ENCODE data around the gene MCM3. TPM values are rescaled to one million over a fixed set of nuclear protein-coding genes. Genes with fewer than 3 reads are reported as not detected.

The MCM3 gene
- total RNA-seq, 1 donor from 2014 or later: 21.6 TPM

DNA sequence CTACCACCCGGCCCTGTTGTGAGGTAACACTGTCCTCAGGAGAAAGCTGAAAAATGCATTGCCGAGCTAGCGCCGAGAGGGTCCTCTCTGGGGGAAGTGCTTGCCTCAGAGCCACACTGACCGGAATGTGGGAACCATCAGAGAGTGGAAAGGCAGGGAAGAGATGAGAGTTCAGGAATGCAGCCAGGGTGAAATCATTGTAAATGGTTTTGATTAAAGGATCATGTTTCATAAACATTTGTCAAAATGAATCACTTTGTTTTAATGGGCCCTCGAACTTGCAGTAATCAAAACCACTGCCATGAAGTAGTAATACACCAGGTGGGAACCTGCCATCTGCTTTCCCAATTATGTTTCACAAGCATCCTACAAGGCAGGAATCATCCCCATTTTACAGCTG lies 23.3 kb downstream of the MCM3 start:
- Mint-ChIP-seq H3K27me3 (ENCODE audit: low read depth, unreplicated experiment) (no peaks in the 10 kb centered on the region), H3K4me1 (ENCODE audit: low read depth, unreplicated experiment) (no peaks in the 10 kb centered on the region), H3K4me3 (ENCODE audit: unreplicated experiment) (no peak overlapping the region), H3K36me3 (ENCODE audit: low read depth, unreplicated experiment) (peaks cover 2% of the 10 kb centered on the region), H3K9me3 (ENCODE audit: unreplicated experiment) (no peaks in the 10 kb centered on the region), H3K27ac (ENCODE audit: unreplicated experiment) (no peak overlapping the region)
- no peak overlapping the region for H3K27ac ChIP-seq (ENCODE audit: low read depth, low read length)
- H3K4me2 ChIP-seq (ENCODE audit: low read length): no peak overlapping the region
- TF ChIP-seq, protein P1, sequence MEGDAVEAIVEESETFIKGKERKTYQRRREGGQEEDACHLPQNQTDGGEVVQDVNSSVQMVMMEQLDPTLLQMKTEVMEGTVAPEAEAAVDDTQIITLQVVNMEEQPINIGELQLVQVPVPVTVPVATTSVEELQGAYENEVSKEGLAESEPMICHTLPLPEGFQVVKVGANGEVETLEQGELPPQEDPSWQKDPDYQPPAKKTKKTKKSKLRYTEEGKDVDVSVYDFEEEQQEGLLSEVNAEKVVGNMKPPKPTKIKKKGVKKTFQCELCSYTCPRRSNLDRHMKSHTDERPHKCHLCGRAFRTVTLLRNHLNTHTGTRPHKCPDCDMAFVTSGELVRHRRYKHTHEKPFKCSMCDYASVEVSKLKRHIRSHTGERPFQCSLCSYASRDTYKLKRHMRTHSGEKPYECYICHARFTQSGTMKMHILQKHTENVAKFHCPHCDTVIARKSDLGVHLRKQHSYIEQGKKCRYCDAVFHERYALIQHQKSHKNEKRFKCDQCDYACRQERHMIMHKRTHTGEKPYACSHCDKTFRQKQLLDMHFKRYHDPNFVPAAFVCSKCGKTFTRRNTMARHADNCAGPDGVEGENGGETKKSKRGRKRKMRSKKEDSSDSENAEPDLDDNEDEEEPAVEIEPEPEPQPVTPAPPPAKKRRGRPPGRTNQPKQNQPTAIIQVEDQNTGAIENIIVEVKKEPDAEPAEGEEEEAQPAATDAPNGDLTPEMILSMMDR (IDR thresholded peaks at IDR 0.05; ENCODE audit: insufficient read depth, low read depth, low read length): no peak
- no peak for TF ChIP-seq EZH2 (IDR thresholded peaks at IDR 0.05; ENCODE audit: insufficient read depth, low read length)
- no peaks in the 10 kb centered on the region for H3K27me3 ChIP-seq (ENCODE audit: insufficient read depth, low read length)
- no peak overlapping the region for H2AFZ ChIP-seq (ENCODE audit: low read depth, low read length)
- no peaks in the 10 kb centered on the region for H3K79me2 ChIP-seq (ENCODE audit: insufficient read depth, low read length)
- no peak overlapping the region for H3K4me3 ChIP-seq (ENCODE audit: insufficient read depth, low read depth, low read length)
- FAIRE-seq: no peak
- no peaks in the 10 kb centered on the region for H3K9me3 ChIP-seq (ENCODE audit: insufficient read depth, low read depth, low read length)
- H4K20me1 ChIP-seq (ENCODE audit: insufficient read depth, low read length): no peaks in the 10 kb centered on the region
- H3K36me3 ChIP-seq (ENCODE audit: insufficient read depth, low read length): peaks cover 16% of the 10 kb centered on the region
- peak; percentile 47 for DNase-seq (ENCODE audit: low read depth)
- no peak overlapping the region for H3K9ac ChIP-seq (ENCODE audit: low read length)
- peaks cover 2% of the 10 kb centered on the region for H3K4me1 ChIP-seq (ENCODE audit: insufficient read depth, low read length)

DNA sequence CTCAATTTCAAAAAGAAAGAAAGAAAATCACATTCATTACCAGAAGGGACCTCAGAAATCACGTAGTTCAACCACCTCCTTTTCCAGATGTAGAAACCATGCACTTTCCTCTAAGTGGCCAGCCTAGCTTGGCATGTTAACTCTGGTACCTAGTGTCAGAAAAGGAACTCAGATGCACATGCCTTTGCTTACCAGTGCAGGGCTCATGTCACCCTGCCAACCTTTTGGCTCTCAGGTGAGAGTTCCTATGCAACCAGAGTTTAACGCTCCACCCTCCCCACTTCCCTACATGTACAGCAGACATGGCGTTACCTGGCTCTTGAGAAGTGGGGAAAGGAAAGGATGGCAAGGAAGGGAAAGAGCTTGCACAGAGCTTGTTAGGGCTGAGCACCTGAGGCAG lies 23.9 kb downstream of the MCM3 start:
- H3K36me3 Mint-ChIP-seq (ENCODE audit: low read depth, unreplicated experiment): peaks cover 2% of the 10 kb centered on the region
- Histone ChIP-seq H3K9me3 (ENCODE audit: insufficient read depth, low read depth, low read length) (no peaks in the 10 kb centered on the region), H3K9ac (ENCODE audit: low read length) (no peak overlapping the region), H3K4me2 (ENCODE audit: low read length) (no peak overlapping the region), H3K36me3 (ENCODE audit: insufficient read depth, low read length) (peaks cover 12% of the 10 kb centered on the region), H3K4me3 (ENCODE audit: insufficient read depth, low read depth, low read length) (no peak overlapping the region), H2AFZ (ENCODE audit: low read depth, low read length) (no peak overlapping the region), H3K27ac (ENCODE audit: low read depth, low read length) (no peak overlapping the region), H3K27me3 (ENCODE audit: insufficient read depth, low read length) (no peaks in the 10 kb centered on the region), H3K79me2 (ENCODE audit: insufficient read depth, low read length) (no peaks in the 10 kb centered on the region), H4K20me1 (ENCODE audit: insufficient read depth, low read length) (no peaks in the 10 kb centered on the region), H3K4me1 (ENCODE audit: insufficient read depth, low read length) (peaks cover 2% of the 10 kb centered on the region)
- TF ChIP-seq, protein P1 (IDR thresholded peaks at IDR 0.05; ENCODE audit: insufficient read depth, low read depth, low read length): no peak
- no peak for TF ChIP-seq EZH2 (IDR thresholded peaks at IDR 0.05; ENCODE audit: insufficient read depth, low read length)
- FAIRE-seq (no peak), DNase-seq (ENCODE audit: low read depth) (no peak)
- H3K27ac Mint-ChIP-seq (ENCODE audit: unreplicated experiment): no peak overlapping the region
- H3K4me1 Mint-ChIP-seq (ENCODE audit: low read depth, unreplicated experiment): no peaks in the 10 kb centered on the region
- H3K9me3 Mint-ChIP-seq (ENCODE audit: unreplicated experiment): peaks cover 2% of the 10 kb centered on the region
- H3K27me3 Mint-ChIP-seq (ENCODE audit: low read depth, unreplicated experiment): no peaks in the 10 kb centered on the region
- no peak overlapping the region for H3K4me3 Mint-ChIP-seq (ENCODE audit: unreplicated experiment)

DNA sequence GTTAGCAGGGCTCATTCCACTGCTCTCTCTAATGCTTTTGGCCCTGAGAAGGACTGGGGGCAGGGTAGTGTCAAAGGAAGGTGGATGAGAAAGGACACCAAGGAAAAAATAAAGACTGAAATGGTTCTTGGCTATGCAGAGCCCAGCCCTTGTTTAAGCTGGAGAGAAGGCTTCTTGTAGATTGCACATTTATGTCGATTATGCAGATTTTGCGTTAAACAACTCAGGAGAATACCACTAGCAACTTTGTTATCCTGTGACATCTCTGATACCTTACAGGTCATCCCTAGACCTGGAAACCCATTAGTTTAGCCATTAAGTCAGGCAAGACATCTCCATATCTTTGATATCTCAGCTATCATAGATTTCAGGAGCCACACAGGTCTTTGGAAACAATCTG lies 29.1 kb downstream of the MCM3 start:
- H4K20me1 ChIP-seq (ENCODE audit: insufficient read depth, low read length): no peaks in the 10 kb centered on the region
- H3K27ac Mint-ChIP-seq (ENCODE audit: unreplicated experiment): no peak overlapping the region
- H3K27me3 Mint-ChIP-seq (ENCODE audit: low read depth, unreplicated experiment): peaks cover 20% of the 10 kb centered on the region
- peaks cover 9% of the 10 kb centered on the region for H3K27me3 ChIP-seq (ENCODE audit: insufficient read depth, low read length)
- H3K4me1 Mint-ChIP-seq (ENCODE audit: low read depth, unreplicated experiment): no peaks in the 10 kb centered on the region
- peaks cover 8% of the 10 kb centered on the region for H3K9me3 Mint-ChIP-seq (ENCODE audit: unreplicated experiment)
- H2AFZ ChIP-seq (ENCODE audit: low read depth, low read length): no peak overlapping the region
- H3K36me3 Mint-ChIP-seq (ENCODE audit: low read depth, unreplicated experiment): no peaks in the 10 kb centered on the region
- no peak overlapping the region for H3K4me2 ChIP-seq (ENCODE audit: low read length)
- no peak overlapping the region for H3K9ac ChIP-seq (ENCODE audit: low read length)
- no peak for DNase-seq (ENCODE audit: low read depth)
- no peak overlapping the region for H3K4me3 ChIP-seq (ENCODE audit: insufficient read depth, low read depth, low read length)
- no peaks in the 10 kb centered on the region for H3K79me2 ChIP-seq (ENCODE audit: insufficient read depth, low read length)
- no peak overlapping the region for H3K27ac ChIP-seq (ENCODE audit: low read depth, low read length)
- FAIRE-seq: no peak
- TF ChIP-seq, protein P1 (IDR thresholded peaks at IDR 0.05; ENCODE audit: insufficient read depth, low read depth, low read length): no peak
- no peak for TF ChIP-seq EZH2 (IDR thresholded peaks at IDR 0.05; ENCODE audit: insufficient read depth, low read length)
- H3K36me3 ChIP-seq (ENCODE audit: insufficient read depth, low read length): no peaks in the 10 kb centered on the region
- no peak overlapping the region for H3K4me3 Mint-ChIP-seq (ENCODE audit: unreplicated experiment)
- no peaks in the 10 kb centered on the region for H3K4me1 ChIP-seq (ENCODE audit: insufficient read depth, low read length)
- H3K9me3 ChIP-seq (ENCODE audit: insufficient read depth, low read depth, low read length): no peaks in the 10 kb centered on the region
